GM23338 (cell line): ENCODE data around the gene PURA. TPM values are rescaled to one million over a fixed set of nuclear protein-coding genes. Genes with fewer than 3 reads are reported as not detected.

Experiments used
- ATAC-seq: fragments of 200-7000 bp; cut with Tn5 transposase; 3 replicates; pipeline ENCODE4 v1.9.1; 2020
- DNase-seq: peaks from one replicate; pipeline ENCODE4 v3.0.0-alpha.2; 2015; ENCODE audit warnings: low spot score
- H2AFZ ChIP-seq: fragments of 200-600 bp; sonication (generic); 2 replicates; pipeline ENCODE4 v1.8.0; 2016; ENCODE audit warnings: antibody characterized with exemption, mild to moderate bottlenecking, moderate library complexity
- H3F3A ChIP-seq: fragments of 200-600 bp; sonication (generic); replicated peaks from 2 replicates; pipeline ENCODE4 v1.8.0; 2017; ENCODE audit warnings: antibody characterized with exemption, mixed run types, low read depth
- H3K27ac ChIP-seq: fragments of 200-600 bp; sonication (generic); 2 replicates; pipeline ENCODE4 v1.6.1; 2016; ENCODE audit warnings: low read depth
- H3K27me3 ChIP-seq: fragments of 200-600 bp; sonication (generic); 2 replicates; pipeline ENCODE4 v1.8.0; 2016; ENCODE audit warnings: mild to moderate bottlenecking, mixed run types, moderate library complexity; ENCODE audit not compliant: insufficient read depth
- H3K36me3 ChIP-seq: fragments of 200-600 bp; sonication (generic); 2 replicates; pipeline ENCODE4 v1.8.0; 2016; ENCODE audit warnings: mild to moderate bottlenecking; ENCODE audit not compliant: insufficient read depth
- H3K4me1 ChIP-seq: fragments of 200-600 bp; sonication (generic); 2 replicates; pipeline ENCODE4 v1.8.0; 2016; ENCODE audit warnings: mild to moderate bottlenecking, moderate library complexity; ENCODE audit not compliant: insufficient read depth
- H3K4me2 ChIP-seq: fragments of 200-600 bp; sonication (generic); 2 replicates; pipeline ENCODE4 v1.7.1; 2017; ENCODE audit warnings: mixed run types
- H3K4me3 ChIP-seq: fragments of 200-600 bp; sonication (generic); 2 replicates; pipeline ENCODE4 v1.6.1; 2016; ENCODE audit warnings: mixed run types
- H3K79me2 ChIP-seq: fragments of 200-600 bp; sonication (generic); replicated peaks from 2 replicates; pipeline ENCODE4 v1.8.0; 2017; ENCODE audit warnings: mild to moderate bottlenecking; ENCODE audit not compliant: insufficient read depth
- H3K9me2 ChIP-seq: fragments of 200-600 bp; sonication (generic); 2 replicates; pipeline ENCODE4 v1.8.0; 2017; ENCODE audit not compliant: insufficient read depth
- H4K20me1 ChIP-seq: fragments of 200-600 bp; sonication (generic); replicated peaks from 2 replicates; pipeline ENCODE4 v1.8.0; 2017; ENCODE audit warnings: mild to moderate bottlenecking; ENCODE audit not compliant: insufficient read depth
- H3K27ac Mint-ChIP-seq: 2 replicates; pipeline ENCODE4 v1.8.0; 2020; ENCODE audit warnings: inconsistent platforms, mild to moderate bottlenecking, moderate library complexity, mixed read lengths
- H3K27me3 Mint-ChIP-seq: 3 replicates; pipeline ENCODE4 v1.8.0; 2022; ENCODE audit warnings: low read depth, mild to moderate bottlenecking, moderate library complexity, mixed read lengths, inconsistent platforms; ENCODE audit not compliant: insufficient read depth, poor library complexity
- H3K36me3 Mint-ChIP-seq: 3 replicates; pipeline ENCODE4 v1.8.0; 2021; ENCODE audit warnings: low read depth, mild to moderate bottlenecking, inconsistent platforms, moderate library complexity, mixed read lengths
- H3K4me1 Mint-ChIP-seq: 3 replicates; pipeline ENCODE4 v1.8.0; 2020; ENCODE audit warnings: mild to moderate bottlenecking, inconsistent platforms, mixed read lengths
- H3K4me3 Mint-ChIP-seq: 3 replicates; pipeline ENCODE4 v1.8.0; 2021; ENCODE audit warnings: moderate library complexity, mild to moderate bottlenecking, inconsistent platforms, mixed read lengths
- H3K9me3 Mint-ChIP-seq: 3 replicates; pipeline ENCODE4 v1.8.0; 2020; ENCODE audit warnings: moderate library complexity, mild to moderate bottlenecking, inconsistent platforms, mixed read lengths
- EZH2 ChIP-seq: fragments of 200-600 bp; sonication (generic); IDR thresholded peaks from one replicate; pipeline ENCODE4 v1.8.0; 2017; ENCODE audit warnings: antibody characterized with exemption, mild to moderate bottlenecking, low read depth; ENCODE audit not compliant: unreplicated experiment
- EZH2phosphoT487 ChIP-seq: fragments of 200-600 bp; sonication (generic); IDR thresholded peaks from one replicate; pipeline ENCODE4 v1.8.1; 2018; ENCODE audit warnings: antibody characterized with exemption; ENCODE audit not compliant: unreplicated experiment
- NANOG ChIP-seq: IDR thresholded peaks from 2 replicates; pipeline ENCODE4 v1.6.1; 2016; ENCODE audit warnings: antibody characterized with exemption, borderline replicate concordance
- ZNF331 ChIP-seq: fragments of 250-450 bp; sonication (Bioruptor Pico); IDR thresholded peaks from 2 replicates; pipeline ENCODE4 v1.5.0; 2020; ENCODE audit warnings: low read depth, mild to moderate bottlenecking, moderate library complexity
- ZNF462 ChIP-seq: fragments of 250-450 bp; sonication (Bioruptor Pico); IDR thresholded peaks from 2 replicates; pipeline ENCODE4 v1.5.0; 2020; ENCODE audit warnings: mild to moderate bottlenecking, moderate library complexity
- polyA plus RNA-seq: library from polyadenylated mRNA; unstranded; fragments of >200 nt; fragmentation: Nextera tagmentation; extraction: Ambion mirVana; gene quantifications from 2 replicates; pipeline ENCODE4 v1.2.1, GENCODE V29; 2016
- total RNA-seq: library from RNA; depleted of rRNA; stranded (reverse); fragments of >200 nt; shearing (Covaris generic); gene quantifications from 2 replicates; pipeline ENCODE4 v1.2.3, GENCODE V29; 2014

Gene PURA
- total and polyA plus RNA-seq, 2 experiments from 2014 or later, result 1.5 to 2.3 TPM

GRCh38 chr5:140108093-140109017, 5.6 kb upstream of the PURA start (continued):
- TF ChIP-seq ZNF462 (CRISPR knock-in tag), result no peak
- no peak for TF ChIP-seq ZNF331 (CRISPR knock-in tag)

GRCh38 chr5:140109018-140109758, 4.7 kb upstream of the PURA start:
- H3K36me3 Mint-ChIP-seq, result no peaks in the 10 kb centered on the region
- DNase-seq (peak; percentile 46), ATAC-seq (no peak)
- H3K4me1 Mint-ChIP-seq, result peaks cover 39% of the 10 kb centered on the region
- Histone ChIP-seq H3K79me2 (no peaks in the 10 kb centered on the region), H3K36me3 (no peaks in the 10 kb centered on the region), H2AFZ (no peak overlapping the region), H3K9me2 (no peaks in the 10 kb centered on the region), H3K27ac (no peak overlapping the region), H4K20me1 (peaks cover 27% of the 10 kb centered on the region; the same call in 1 of the 2 replicates), H3F3A (peaks cover 18% of the 10 kb centered on the region), H3K4me2 (peak overlapping the region; percentile 97), H3K4me1 (peaks cover 47% of the 10 kb centered on the region), H3K4me3 (peak overlapping the region; percentile 82), H3K27me3 (peaks cover 84% of the 10 kb centered on the region)
- H3K4me3 Mint-ChIP-seq, result peak overlapping the region; percentile 92
- H3K9me3 Mint-ChIP-seq, result no peaks in the 10 kb centered on the region
- TF ChIP-seq NANOG, result no peak
- TF ChIP-seq EZH2, result peak; percentile 78
- peak; percentile 56 for TF ChIP-seq EZH2phosphoT487
- H3K27ac Mint-ChIP-seq, result no peak overlapping the region
- peaks cover 87% of the 10 kb centered on the region for H3K27me3 Mint-ChIP-seq
